ENCODE results near the gene SPINK9.

SPINK9 gene, protein sequence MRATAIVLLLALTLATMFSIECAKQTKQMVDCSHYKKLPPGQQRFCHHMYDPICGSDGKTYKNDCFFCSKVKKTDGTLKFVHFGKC

DNA sequence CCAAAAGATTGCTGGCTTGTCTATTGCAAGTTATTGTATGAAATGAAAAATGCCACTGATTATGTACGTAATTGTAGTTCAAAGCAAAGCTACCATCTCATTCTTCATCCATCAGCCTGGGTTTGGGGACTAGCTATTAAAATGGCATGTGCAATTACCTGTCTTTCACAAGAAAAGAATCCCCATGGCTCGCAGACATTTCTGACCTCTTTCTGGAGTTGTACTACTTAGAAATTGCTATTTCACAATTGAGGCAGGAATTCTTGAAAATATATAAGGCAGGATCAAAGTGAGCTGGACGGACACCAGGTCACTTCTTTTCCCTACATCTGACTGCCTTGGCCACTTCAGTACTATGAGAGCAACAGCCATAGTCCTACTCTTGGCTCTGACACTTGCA, at the start of gene SPINK9:
Gene SPINK9 (plus strand): TSS at position 301 of the 400 bp plus-strand sequence. CDS start 55 bp downstream, at position 356.
- no peaks in the 10 kb centered on the region for H4K20me1 ChIP-seq (ENCODE audit: insufficient read depth, low read length, poor library complexity, severe bottlenecking)
- TF ChIP-seq, protein P1, sequence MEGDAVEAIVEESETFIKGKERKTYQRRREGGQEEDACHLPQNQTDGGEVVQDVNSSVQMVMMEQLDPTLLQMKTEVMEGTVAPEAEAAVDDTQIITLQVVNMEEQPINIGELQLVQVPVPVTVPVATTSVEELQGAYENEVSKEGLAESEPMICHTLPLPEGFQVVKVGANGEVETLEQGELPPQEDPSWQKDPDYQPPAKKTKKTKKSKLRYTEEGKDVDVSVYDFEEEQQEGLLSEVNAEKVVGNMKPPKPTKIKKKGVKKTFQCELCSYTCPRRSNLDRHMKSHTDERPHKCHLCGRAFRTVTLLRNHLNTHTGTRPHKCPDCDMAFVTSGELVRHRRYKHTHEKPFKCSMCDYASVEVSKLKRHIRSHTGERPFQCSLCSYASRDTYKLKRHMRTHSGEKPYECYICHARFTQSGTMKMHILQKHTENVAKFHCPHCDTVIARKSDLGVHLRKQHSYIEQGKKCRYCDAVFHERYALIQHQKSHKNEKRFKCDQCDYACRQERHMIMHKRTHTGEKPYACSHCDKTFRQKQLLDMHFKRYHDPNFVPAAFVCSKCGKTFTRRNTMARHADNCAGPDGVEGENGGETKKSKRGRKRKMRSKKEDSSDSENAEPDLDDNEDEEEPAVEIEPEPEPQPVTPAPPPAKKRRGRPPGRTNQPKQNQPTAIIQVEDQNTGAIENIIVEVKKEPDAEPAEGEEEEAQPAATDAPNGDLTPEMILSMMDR (conservative IDR thresholded peaks at IDR 0.05; ENCODE audit: low read length): no peak
- no peak for TF ChIP-seq EZH2phosphoT487 (IDR thresholded peaks at IDR 0.05; ENCODE audit: borderline replicate concordance)
- no peaks in the 10 kb centered on the region for H3K27me3 ChIP-seq (ENCODE audit: insufficient read depth, low read length, poor library complexity, severe bottlenecking)
- H2AFZ ChIP-seq (ENCODE audit: low read length): no peak within 1 kb of the TSS
- H3K9me3 ChIP-seq (ENCODE audit: insufficient read depth, low read depth, low read length): no peaks in the 10 kb centered on the region
- no peak within 1 kb of the TSS for H3K4me2 ChIP-seq (ENCODE audit: low read depth, low read length, poor library complexity, severe bottlenecking)
- no peaks in the 10 kb centered on the region for H3K4me1 ChIP-seq (ENCODE audit: insufficient read depth, low read length, poor library complexity, severe bottlenecking)
- H3F3A ChIP-seq (ENCODE audit: low read depth): no peaks in the 10 kb centered on the region
- H3K9ac ChIP-seq (ENCODE audit: low read depth, low read length, poor library complexity, severe bottlenecking): no peak within 1 kb of the TSS
- no peaks in the 10 kb centered on the region for H3K36me3 ChIP-seq (ENCODE audit: insufficient read depth, low read length)
- H3K9me2 ChIP-seq (replicated peaks; ENCODE audit: low read depth, low read length): no peaks in the 10 kb centered on the region
- no peaks in the 10 kb centered on the region for H3K79me2 ChIP-seq (ENCODE audit: insufficient read depth, low read length)
- H3K4me3 ChIP-seq (ENCODE audit: low read length, poor library complexity, severe bottlenecking): no peak within 1 kb of the TSS

DNA sequence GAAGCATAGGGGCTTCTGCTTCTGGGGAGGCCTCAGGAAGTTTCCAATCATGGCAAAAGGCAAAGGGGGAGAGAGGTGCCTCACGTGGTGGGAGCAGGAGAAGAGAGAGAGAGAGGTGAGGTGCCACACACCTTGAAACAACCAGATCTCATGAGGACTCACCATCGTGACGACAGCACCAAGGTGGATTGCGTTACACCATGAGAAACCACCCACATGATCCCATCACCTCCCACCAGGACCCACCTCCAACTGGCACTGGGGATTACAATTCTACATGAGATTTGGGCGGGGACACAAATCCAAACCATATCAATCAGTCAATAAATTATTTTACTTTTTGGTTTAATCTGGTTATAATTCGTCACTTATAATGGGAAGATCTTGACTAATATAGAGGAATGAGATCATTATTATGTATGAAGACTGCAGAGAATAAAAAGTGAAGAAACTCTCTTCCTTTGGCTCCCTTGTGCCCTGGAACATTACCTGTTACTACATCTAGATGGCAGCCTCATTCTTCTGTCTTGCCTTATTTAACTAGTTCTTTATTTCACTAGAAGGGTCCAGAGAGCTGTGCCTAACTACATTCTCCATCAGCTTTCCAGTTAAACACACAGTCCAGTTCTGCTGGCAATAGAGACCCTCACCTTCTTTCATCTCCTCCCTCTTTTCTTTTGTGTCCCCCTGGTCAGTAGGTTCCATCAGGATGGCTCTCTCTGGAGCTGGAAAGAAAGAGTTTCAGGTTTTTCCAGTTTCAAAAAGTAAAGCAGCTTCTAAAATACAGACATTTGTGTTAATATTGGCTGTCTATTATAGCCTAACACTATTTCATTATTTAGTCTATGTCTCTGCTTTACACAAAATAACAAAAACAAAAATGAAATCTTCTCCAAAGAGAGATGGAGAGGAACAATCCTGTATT, 44.8 kb upstream of the SPINK9 start:
- no peak for TF ChIP-seq EZH2phosphoT487 (IDR thresholded peaks at IDR 0.05; ENCODE audit: borderline replicate concordance)
- TF ChIP-seq, protein P1 (conservative IDR thresholded peaks at IDR 0.05; ENCODE audit: low read length): peak; percentile 58
- H3K4me3 ChIP-seq (ENCODE audit: low read length, poor library complexity, severe bottlenecking): no peak overlapping the region
- H3K9ac ChIP-seq (ENCODE audit: low read depth, low read length, poor library complexity, severe bottlenecking): no peak overlapping the region
- no peaks in the 10 kb centered on the region for H4K20me1 ChIP-seq (ENCODE audit: insufficient read depth, low read length, poor library complexity, severe bottlenecking)
- H3K9me2 ChIP-seq (replicated peaks; ENCODE audit: low read depth, low read length): no peaks in the 10 kb centered on the region
- H3K27me3 ChIP-seq (ENCODE audit: insufficient read depth, low read length, poor library complexity, severe bottlenecking): no peaks in the 10 kb centered on the region
- peak overlapping the region; percentile 19; the same call in 1 of the 2 replicates for H2AFZ ChIP-seq (ENCODE audit: low read length)
- H3K79me2 ChIP-seq (ENCODE audit: insufficient read depth, low read length): no peaks in the 10 kb centered on the region
- H3F3A ChIP-seq (ENCODE audit: low read depth): no peaks in the 10 kb centered on the region
- no peak overlapping the region for H3K4me2 ChIP-seq (ENCODE audit: low read depth, low read length, poor library complexity, severe bottlenecking)
- H3K36me3 ChIP-seq (ENCODE audit: insufficient read depth, low read length): no peaks in the 10 kb centered on the region
- H3K9me3 ChIP-seq (ENCODE audit: insufficient read depth, low read depth, low read length): no peaks in the 10 kb centered on the region
- no peaks in the 10 kb centered on the region for H3K4me1 ChIP-seq (ENCODE audit: insufficient read depth, low read length, poor library complexity, severe bottlenecking)

DNA sequence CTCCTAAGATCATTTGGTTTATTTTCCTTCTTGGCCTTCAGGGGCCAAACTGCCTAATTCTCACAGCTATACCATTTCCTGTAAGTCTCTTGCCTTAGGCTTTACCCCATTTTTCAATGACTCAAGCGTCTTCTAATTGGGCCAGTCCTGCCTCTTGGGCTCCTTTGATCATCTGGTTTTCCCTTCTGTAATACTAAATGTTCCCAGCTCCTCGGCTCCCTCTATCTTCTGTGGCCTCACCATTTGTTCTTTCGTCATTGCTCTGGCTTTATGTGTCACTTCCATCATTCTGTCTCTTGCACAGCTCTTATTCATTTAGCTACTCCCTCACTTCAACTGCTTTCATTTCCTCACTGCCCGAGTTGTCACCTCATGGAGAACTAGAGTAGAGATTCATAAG, 37.6 kb upstream of the SPINK9 start:
- no peak overlapping the region for H3K9ac ChIP-seq (ENCODE audit: low read depth, low read length, poor library complexity, severe bottlenecking)
- no peaks in the 10 kb centered on the region for H3K9me2 ChIP-seq (replicated peaks; ENCODE audit: low read depth, low read length)
- H3K79me2 ChIP-seq (ENCODE audit: insufficient read depth, low read length): no peaks in the 10 kb centered on the region
- no peaks in the 10 kb centered on the region for H3F3A ChIP-seq (ENCODE audit: low read depth)
- H3K4me1 ChIP-seq (ENCODE audit: insufficient read depth, low read length, poor library complexity, severe bottlenecking): no peaks in the 10 kb centered on the region
- TF ChIP-seq EZH2phosphoT487 (IDR thresholded peaks at IDR 0.05; ENCODE audit: borderline replicate concordance): no peak
- TF ChIP-seq, protein P1 (conservative IDR thresholded peaks at IDR 0.05; ENCODE audit: low read length): no peak
- no peaks in the 10 kb centered on the region for H3K36me3 ChIP-seq (ENCODE audit: insufficient read depth, low read length)
- H4K20me1 ChIP-seq (ENCODE audit: insufficient read depth, low read length, poor library complexity, severe bottlenecking): no peaks in the 10 kb centered on the region
- no peaks in the 10 kb centered on the region for H3K9me3 ChIP-seq (ENCODE audit: insufficient read depth, low read depth, low read length)
- H2AFZ ChIP-seq (ENCODE audit: low read length): no peak overlapping the region
- no peaks in the 10 kb centered on the region for H3K27me3 ChIP-seq (ENCODE audit: insufficient read depth, low read length, poor library complexity, severe bottlenecking)
- H3K4me3 ChIP-seq (ENCODE audit: low read length, poor library complexity, severe bottlenecking): no peak overlapping the region
- no peak overlapping the region for H3K4me2 ChIP-seq (ENCODE audit: low read depth, low read length, poor library complexity, severe bottlenecking)

Measured in Loucy (cell line).